K562 (cell line): ENCODE measurements around the gene ANKRD13D. TPM values are rescaled to one million over a fixed set of nuclear protein-coding genes. Genes with fewer than 3 reads are reported as not detected.

Experiments used
- ATAC-seq: fragments of 200-7000 bp; cut with Tn5 transposase; 3 replicates; pipeline ENCODE4 v1.9.1; 2020; ENCODE audit warnings: moderate library complexity
- BruUV-seq: library from RNA; stranded (reverse); fragments of 400-500 nt; replicated peaks from 2 replicates; lab custom pipeline; 2021; lab: Mats Ljungman, UMichigan
- CTCF ChIA-PET: fragments of 300-600 bp; formaldehyde crosslinking; extraction: SDS; loops from one replicate; lab custom pipeline; 2021; ENCODE audit warnings: low intra/inter-chr PET ratio; lab: Yijun Ruan, JAX
- POLR2A ChIA-PET: fragments of 300-600, 350-650 bp; sonication (Branson Sonifier 250); formaldehyde crosslinking; extraction: SDS; loops from one replicate; lab custom pipeline; 2021; ENCODE audit warnings: antibody characterized with exemption, inconsistent platforms; lab: Yijun Ruan, JAX
- DNase-seq, 4 experiments: peaks; one replicate each; pipeline versions ENCODE4 v3.0.0 to v3.0.0-alpha.2; 2011 to 2018; ENCODE audit warnings: low spot score in 3 of 4, mixed read lengths in 3 of 4; ENCODE audit errors: extremely low read depth in 1 of 4
- FAIRE-seq: peaks from 2 replicates; lab custom pipeline; 2011; peaks lifted over from hg19 to GRCh38; lab: Jason Lieb, UNC
- H2AFZ ChIP-seq: 2 replicates; pipeline ENCODE4 v1.6.0; 2011; ENCODE audit warnings: low read depth, low read length, control low read depth, inconsistent platforms
- H3K27ac ChIP-seq: fragments of 200-600 bp; 3 replicates; pipeline ENCODE4 v1.8.0; 2011; ENCODE audit warnings: low read depth, mild to moderate bottlenecking, control low read depth, inconsistent platforms, low read length, moderate library complexity, mixed read lengths; ENCODE audit errors: extremely low read depth
- H3K27me3 ChIP-seq, 2 experiments: fragments of 300-600 bp in 1 of 2; 2 replicates in 1 of 2; 3 replicates in 1 of 2; pipeline versions ENCODE4 v1.6.0 to v1.8.0; 2011; ENCODE audit warnings: inconsistent platforms in 2 of 2, low read length in 2 of 2, mild to moderate bottlenecking in 1 of 2, mixed read lengths in 1 of 2, moderate library complexity in 1 of 2; ENCODE audit not compliant: control insufficient read depth in 2 of 2, insufficient read depth in 2 of 2
- H3K36me3 ChIP-seq: fragments of 300-600 bp; 3 replicates; pipeline ENCODE4 v1.8.0; 2011; ENCODE audit warnings: mild to moderate bottlenecking, low read length, inconsistent platforms; ENCODE audit not compliant: control insufficient read depth, insufficient read depth
- H3K4me1 ChIP-seq, 2 experiments: fragments of 200-600 bp in 1 of 2; replicated peaks in 1 of 2; 2 replicates in 1 of 2; 3 replicates in 1 of 2; pipeline versions ENCODE4 v1.5.1 to v1.8.0; 2011; ENCODE audit warnings: inconsistent platforms in 2 of 2, low read length in 2 of 2, mild to moderate bottlenecking in 1 of 2, mixed read lengths in 1 of 2, moderate library complexity in 1 of 2; ENCODE audit not compliant: control insufficient read depth in 2 of 2, insufficient read depth in 2 of 2
- H3K4me2 ChIP-seq: 2 replicates; pipeline ENCODE4 v1.6.1; 2011; ENCODE audit warnings: low read length, control low read depth, inconsistent platforms, mixed read lengths; ENCODE audit not compliant: insufficient read depth
- H3K4me3 ChIP-seq: fragments of 200-600 bp; sonication (generic), shearing (Covaris generic); 2 replicates; pipeline ENCODE4 v1.5.1; 2016; ENCODE audit warnings: control low read depth, inconsistent platforms
- H3K79me2 ChIP-seq: fragments of 200-600 bp; 3 replicates; pipeline ENCODE4 v1.8.0; 2011; ENCODE audit warnings: low read length, inconsistent platforms; ENCODE audit not compliant: control insufficient read depth, insufficient read depth
- H3K9ac ChIP-seq, 2 experiments: 2 replicates each; pipeline versions ENCODE4 v1.6.0 to v1.6.1; 2011; ENCODE audit warnings: low read depth in 2 of 2, low read length in 2 of 2, control low read depth in 1 of 2, inconsistent platforms in 1 of 2, mild to moderate bottlenecking in 1 of 2, mixed read lengths in 1 of 2; ENCODE audit not compliant: insufficient read depth in 1 of 2
- H3K9me1 ChIP-seq: one replicate; pipeline ENCODE4 v1.6.0; 2011; ENCODE audit warnings: inconsistent platforms, mild to moderate bottlenecking, low read length, moderate library complexity; ENCODE audit not compliant: control insufficient read depth, insufficient read depth
- H3K9me3 ChIP-seq: replicated peaks from 2 replicates; pipeline ENCODE4 v1.5.1; 2011; ENCODE audit warnings: low read depth, low read length, inconsistent platforms; ENCODE audit not compliant: control insufficient read depth, insufficient read depth
- H4K20me1 ChIP-seq: replicated peaks from 2 replicates; pipeline ENCODE4 v1.6.1; 2011; ENCODE audit warnings: low read length, inconsistent platforms, mixed read lengths; ENCODE audit not compliant: control insufficient read depth, insufficient read depth
- RBFOX2 ChIP-seq: fragments of 200-400 bp; formaldehyde crosslinking; IDR thresholded peaks from 2 replicates; pipeline ENCODE4 v1.6.1; 2017; ENCODE audit warnings: low read depth, mild to moderate bottlenecking, low read length, moderate library complexity
- U2AF1 ChIP-seq: fragments of 200-400 bp; formaldehyde crosslinking; optimal IDR thresholded peaks from 2 replicates; pipeline ENCODE3; 2017; ENCODE audit warnings: mild to moderate bottlenecking, low read depth, low read length, moderate library complexity
- WGBS: fragments of 100-300 bp; shearing (Covaris generic); methylation state at CpG from one replicate; pipeline ENCODE4 v1.1.6; 2016; ENCODE audit warnings: low coverage, mixed read lengths; ENCODE audit not compliant: insufficient coverage; ENCODE audit errors: missing lambda C conversion rate; 5-methylcytosine and 5-hydroxymethylcytosine counted together
- in situ Hi-C: fragments of 300-500 bp; cut with MboI; formaldehyde crosslinking; loops from 4 replicates; pipeline ENCODE4 v1.15.0; 2018; ENCODE audit warnings: inconsistent platforms, mixed read lengths
- intact Hi-C: fragments of 100-400 bp; cut with micrococcal nuclease; formaldehyde crosslinking; loops from 2 replicates; pipeline ENCODE4 v1.14.2; 2022
- polyA plus RNA-seq, 8 experiments: library from polyadenylated mRNA; depleted of rRNA in 4 of 8; stranded (reverse) in 5 of 8; unstranded in 3 of 8; fragments of >200 nt; fragmentation: Nextera tagmentation in 2 of 8; fragmentation: Illumina TruSeq in 1 of 8; extraction: Ambion mirVana in 2 of 8; extraction: Trizol in 1 of 8; gene quantifications; 2 replicates each; pipeline versions ENCODE4 v1.2.1 to v1.2.3, GENCODE V29; 2011 to 2014; ENCODE audit warnings: inconsistent platforms in 1 of 8, missing spikeins in 1 of 8
- total RNA-seq, 7 experiments: library from RNA; depleted of rRNA in 6 of 7; stranded (reverse); fragments of >200 nt in 6 of 7; fragmentation: Illumina TruSeq in 2 of 7; extraction: Trizol in 2 of 7; gene quantifications; 2 replicates each; pipeline versions ENCODE4 v1.2.1 to v1.2.3, GENCODE V29; 2011 to 2021; ENCODE audit warnings: low replicate concordance in 1 of 7

ANKRD13D gene
- total and polyA plus RNA-seq, 9 of the 15 experiments (the other 6 are each of a cell fraction or from before 2014, with no cell fraction given): 0.94 to 40.9 (median 22.4) TPM

DNA sequence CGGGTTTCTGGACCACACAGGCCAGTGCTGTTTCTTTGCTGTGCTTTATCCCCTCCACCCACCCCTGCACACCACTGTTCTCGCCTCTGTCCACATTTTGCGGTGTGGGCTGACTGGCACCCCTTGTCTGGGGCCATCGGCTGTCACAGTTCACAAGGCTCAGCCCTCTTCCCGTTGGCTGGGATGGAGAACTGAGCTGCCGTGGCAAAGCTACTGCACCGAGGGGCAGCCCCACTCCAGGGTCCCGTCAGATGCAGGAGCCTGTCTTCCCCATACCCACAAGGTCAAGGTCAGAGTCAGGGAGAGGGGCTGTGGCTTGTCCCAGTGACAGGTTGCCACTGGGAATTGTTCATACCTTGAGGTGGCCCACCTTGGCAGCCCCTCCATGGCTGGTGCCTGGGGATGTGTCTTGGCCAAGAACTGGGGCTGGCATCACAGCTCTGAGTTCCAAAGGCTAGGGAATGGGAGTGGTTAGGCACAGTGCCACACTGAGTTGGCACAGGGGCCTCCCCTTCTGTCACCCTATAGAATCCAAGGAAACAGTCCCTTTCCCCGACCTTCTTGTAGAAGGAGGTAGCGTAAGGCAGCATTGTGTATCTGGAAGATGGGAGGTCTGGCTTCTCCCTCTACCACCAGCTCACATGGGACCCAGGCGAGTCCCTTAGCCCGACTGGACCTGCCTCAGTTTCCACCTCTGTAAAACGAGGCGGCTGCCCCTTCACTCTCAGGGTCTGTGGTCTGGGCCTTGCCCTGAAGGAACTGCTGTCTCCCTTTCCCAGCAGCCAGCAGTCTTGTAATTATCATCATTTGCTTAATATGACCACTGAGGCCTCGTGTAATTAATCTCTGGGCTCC, 19.5 kb upstream of the ANKRD13D start:
- no TSS peak for BruUV-seq
- H3K27me3 ChIP-seq: no peaks in the 10 kb centered on the region
- 73% methylated on average over 15 of the region's 15 CpGs for WGBS
- H2AFZ ChIP-seq: no peak overlapping the region
- ATAC-seq: no peak
- no peak for FAIRE-seq
- no peak overlapping the region for H3K4me3 ChIP-seq
- H3K79me2 ChIP-seq: peaks cover 82% of the 10 kb centered on the region
- 0 out of 2 replicates have a peak overlapping the region, but pooled peaks have one; percentile 25 for H3K4me2 ChIP-seq
- peaks cover 64% of the 10 kb centered on the region; the same call in 2 of the 3 replicates for H3K36me3 ChIP-seq
- H3K27ac ChIP-seq: peak overlapping the region; percentile 22; the same call in 1 of the 3 replicates
- H3K9me3 ChIP-seq: no peaks in the 10 kb centered on the region
- POLR2A ChIA-PET: interaction anchor here (0.6 to 1.6 kb wide), 8 partner anchors 8 to 245 kb away, joined by 3 to 5 read pairs (median 4); no protein-coding TSS in a partner anchor
- intact Hi-C loops: no loop called here
- CTCF ChIA-PET: no interaction called here
- peaks cover 7% of the 10 kb centered on the region for H3K9me1 ChIP-seq
- peaks cover 34 to 76% of the 10 kb centered on the region in 2 experiments for H3K4me1 ChIP-seq
- H3K9ac ChIP-seq: peak overlapping the region in 1 of 2 experiments; percentile 70; a peak in 2 of 4 replicates
- peaks cover 20% of the 10 kb centered on the region; the same call in 1 of the 2 replicates for H4K20me1 ChIP-seq
- TF ChIP-seq U2AF1 (no peak), RBFOX2 (peak; percentile 46; the same call in 1 of the 2 replicates)
- TF ChIP-seq, all 486 proteins: peak for 1
- in situ Hi-C loops: no loop called here
- no peak for DNase-seq
